ENCODE results near the gene PRKG1. TPM values are rescaled to one million over a fixed set of nuclear protein-coding genes. Genes with fewer than 3 reads are reported as not detected.

The PRKG1 gene
- polyA plus RNA-seq, 1 donor (not counting 4 experiments of a cell fraction or from before 2014, with no cell fraction given): 0.24 TPM

DNA sequence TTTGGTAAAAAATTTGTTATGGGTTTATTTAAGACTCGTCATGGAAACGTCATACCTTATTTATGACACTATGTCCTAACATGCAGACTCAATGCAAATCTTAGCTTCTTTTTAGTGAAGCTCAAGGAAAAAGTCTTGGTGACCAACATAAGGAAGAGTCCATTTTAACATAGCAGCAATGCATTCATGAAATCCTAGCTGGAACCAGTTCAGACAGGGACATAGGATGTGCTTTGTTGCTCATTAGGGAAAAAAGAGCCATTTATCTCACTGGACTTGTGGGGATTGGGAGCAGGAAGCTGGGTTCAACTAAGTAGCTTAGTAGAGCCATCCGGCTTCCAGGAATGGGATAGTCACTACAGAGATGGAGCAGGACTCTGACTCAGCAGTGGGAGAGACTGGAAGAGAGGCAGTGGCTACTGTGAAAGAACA is 1139.0 kb downstream of the PRKG1 start:
- DNase-seq (ENCODE audit: low read depth, low spot score) (no peak), FAIRE-seq (no peak)
- Histone ChIP-seq H3K4me1 (ENCODE audit: control insufficient read depth, extremely low read depth, insufficient read depth, low read length) (no peaks in the 10 kb centered on the region), H3K4me2 (ENCODE audit: control insufficient read depth, extremely low read depth, insufficient read depth, low read depth, low read length) (no peak overlapping the region), H4K20me1 (ENCODE audit: control insufficient read depth, extremely low read depth, insufficient read depth, low read length) (no peaks in the 10 kb centered on the region), H3K9me1 (ENCODE audit: control insufficient read depth, extremely low read depth, insufficient read depth, low read length) (no peaks in the 10 kb centered on the region), H2AFZ (ENCODE audit: control insufficient read depth, low read length) (no peak overlapping the region), H3K9me3 (ENCODE audit: control insufficient read depth, low read depth, low read length) (no peaks in the 10 kb centered on the region), H3K27ac (ENCODE audit: control insufficient read depth, insufficient read depth, low read length) (no peak overlapping the region), H3K79me2 (ENCODE audit: control insufficient read depth, insufficient read depth, low read length) (no peaks in the 10 kb centered on the region), H3K27me3 (ENCODE audit: control insufficient read depth, extremely low read depth, insufficient read depth, low read length) (no peaks in the 10 kb centered on the region), H3K36me3 (ENCODE audit: control insufficient read depth in 2 of 2, extremely low read depth in 1 of 2, insufficient read depth in 2 of 2, low read length in 2 of 2) (no peaks in the 10 kb centered on the region), H3K4me3 (ENCODE audit: control insufficient read depth in 2 of 3, extremely low read depth in 1 of 3, insufficient read depth in 2 of 3, low read depth in 1 of 3, low read length in 3 of 3) (no peak overlapping the region), H3K9ac (ENCODE audit: control insufficient read depth, extremely low read depth, insufficient read depth, low read length) (no peak overlapping the region)
- dilution Hi-C loops (cut with MboI; ENCODE audit: extremely low pct_ligation_motif_present, low sequenced_read_pairs): loop anchor here (25.0 kb wide), 1 partner anchor 226 kb away; no protein-coding TSS in a partner anchor
- TF ChIP-seq, protein P1, sequence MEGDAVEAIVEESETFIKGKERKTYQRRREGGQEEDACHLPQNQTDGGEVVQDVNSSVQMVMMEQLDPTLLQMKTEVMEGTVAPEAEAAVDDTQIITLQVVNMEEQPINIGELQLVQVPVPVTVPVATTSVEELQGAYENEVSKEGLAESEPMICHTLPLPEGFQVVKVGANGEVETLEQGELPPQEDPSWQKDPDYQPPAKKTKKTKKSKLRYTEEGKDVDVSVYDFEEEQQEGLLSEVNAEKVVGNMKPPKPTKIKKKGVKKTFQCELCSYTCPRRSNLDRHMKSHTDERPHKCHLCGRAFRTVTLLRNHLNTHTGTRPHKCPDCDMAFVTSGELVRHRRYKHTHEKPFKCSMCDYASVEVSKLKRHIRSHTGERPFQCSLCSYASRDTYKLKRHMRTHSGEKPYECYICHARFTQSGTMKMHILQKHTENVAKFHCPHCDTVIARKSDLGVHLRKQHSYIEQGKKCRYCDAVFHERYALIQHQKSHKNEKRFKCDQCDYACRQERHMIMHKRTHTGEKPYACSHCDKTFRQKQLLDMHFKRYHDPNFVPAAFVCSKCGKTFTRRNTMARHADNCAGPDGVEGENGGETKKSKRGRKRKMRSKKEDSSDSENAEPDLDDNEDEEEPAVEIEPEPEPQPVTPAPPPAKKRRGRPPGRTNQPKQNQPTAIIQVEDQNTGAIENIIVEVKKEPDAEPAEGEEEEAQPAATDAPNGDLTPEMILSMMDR (optimal IDR thresholded peaks at IDR 0.05 in 1 of 3, IDR thresholded peaks at IDR 0.05 in 1 of 3, conservative IDR thresholded peaks at IDR 0.05 in 1 of 3; ENCODE audit: extremely low read depth in 1 of 3, insufficient read depth in 2 of 3, low read length in 3 of 3): no peak
- TF ChIP-seq EZH2 (IDR thresholded peaks at IDR 0.05; ENCODE audit: low read length): no peak

DNA sequence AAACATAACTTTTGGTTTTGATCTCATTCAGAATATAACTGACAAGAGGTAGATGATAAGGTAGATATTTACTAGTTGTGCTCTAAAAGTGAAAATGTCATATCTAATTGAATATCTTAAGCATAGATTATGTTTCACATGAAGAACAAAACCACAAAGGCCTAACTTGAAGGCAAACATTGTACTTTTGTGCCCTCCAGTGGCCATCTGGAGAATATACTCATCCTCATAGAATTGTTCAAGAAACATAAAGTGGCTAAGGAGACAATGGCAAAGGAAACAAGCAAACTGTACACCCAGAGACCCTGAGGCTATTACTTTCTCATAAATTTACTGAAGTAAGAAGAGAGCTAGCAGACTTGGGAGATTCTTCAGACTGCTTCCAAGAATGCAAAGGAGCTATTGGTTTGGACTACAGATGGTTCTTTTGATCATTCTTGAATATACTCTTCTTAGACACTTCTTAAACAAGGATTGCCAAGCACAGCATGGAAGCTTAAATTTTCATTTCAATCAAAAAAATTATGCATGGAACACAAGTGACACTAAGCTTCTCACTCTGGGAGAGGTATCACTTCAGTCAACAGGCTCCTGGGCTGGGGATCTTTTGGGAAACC is 1141.6 kb downstream of the PRKG1 start:
- Histone ChIP-seq H3K27me3 (ENCODE audit: control insufficient read depth, extremely low read depth, insufficient read depth, low read length) (no peaks in the 10 kb centered on the region), H3K27ac (ENCODE audit: control insufficient read depth, insufficient read depth, low read length) (no peak overlapping the region), H3K9me3 (ENCODE audit: control insufficient read depth, low read depth, low read length) (no peaks in the 10 kb centered on the region), H3K36me3 (ENCODE audit: control insufficient read depth in 2 of 2, extremely low read depth in 1 of 2, insufficient read depth in 2 of 2, low read length in 2 of 2) (no peaks in the 10 kb centered on the region), H3K9ac (ENCODE audit: control insufficient read depth, extremely low read depth, insufficient read depth, low read length) (no peak overlapping the region), H3K9me1 (ENCODE audit: control insufficient read depth, extremely low read depth, insufficient read depth, low read length) (no peaks in the 10 kb centered on the region), H3K4me1 (ENCODE audit: control insufficient read depth, extremely low read depth, insufficient read depth, low read length) (no peaks in the 10 kb centered on the region), H3K4me3 (ENCODE audit: control insufficient read depth in 2 of 3, extremely low read depth in 1 of 3, insufficient read depth in 2 of 3, low read depth in 1 of 3, low read length in 3 of 3) (no peak overlapping the region), H2AFZ (ENCODE audit: control insufficient read depth, low read length) (no peak overlapping the region), H3K79me2 (ENCODE audit: control insufficient read depth, insufficient read depth, low read length) (no peaks in the 10 kb centered on the region), H3K4me2 (ENCODE audit: control insufficient read depth, extremely low read depth, insufficient read depth, low read depth, low read length) (no peak overlapping the region), H4K20me1 (ENCODE audit: control insufficient read depth, extremely low read depth, insufficient read depth, low read length) (no peaks in the 10 kb centered on the region)
- TF ChIP-seq, protein P1 (optimal IDR thresholded peaks at IDR 0.05 in 1 of 3, IDR thresholded peaks at IDR 0.05 in 1 of 3, conservative IDR thresholded peaks at IDR 0.05 in 1 of 3; ENCODE audit: extremely low read depth in 1 of 3, insufficient read depth in 2 of 3, low read length in 3 of 3): peak; percentile 31 to 68 (median 44)
- no peak for TF ChIP-seq EZH2 (IDR thresholded peaks at IDR 0.05; ENCODE audit: low read length)
- dilution Hi-C loops (cut with MboI; ENCODE audit: extremely low pct_ligation_motif_present, low sequenced_read_pairs): loop anchor here (25.0 kb wide), 1 partner anchor 229 kb away; no protein-coding TSS in a partner anchor
- peak; percentile 92 for FAIRE-seq
- no peak for DNase-seq (ENCODE audit: low read depth, low spot score)

All from keratinocyte (primary cell).